HEK293 (cell line): ENCODE measurements around the gene RPEL1.
A peak's percentile ranks its signal among the peaks of the same experiment; 100 is the strongest.

Experiments used
- CTCF ChIA-PET: fragments of 350-600 bp; formaldehyde crosslinking; extraction: SDS; loops from one replicate; lab custom pipeline; 2021; ENCODE audit warnings: antibody characterized with exemption; lab: Yijun Ruan, JAX
- POLR2A ChIA-PET: fragments of 300-600 bp; formaldehyde crosslinking; extraction: SDS; loops from one replicate; lab custom pipeline; 2020; ENCODE audit warnings: antibody characterized with exemption, inconsistent platforms; lab: Yijun Ruan, JAX
- H3K27ac ChIP-seq: fragments of 200-500 bp; sonication (Bioruptor generic); 2 replicates; pipeline ENCODE4 v1.5.1; 2014; ENCODE audit warnings: low read depth, low read length, control low read depth, inconsistent platforms; ENCODE audit errors: extremely low read depth
- H3K36me3 ChIP-seq, 2 experiments: fragments of 200-500 bp in 1 of 2; sonication (Bioruptor generic) in 1 of 2; 1 replicate in 1 of 2; 2 replicates in 1 of 2; pipeline ENCODE4 v1.5.1; 2014 to 2017; ENCODE audit warnings: inconsistent platforms in 2 of 2, low read length in 2 of 2; ENCODE audit not compliant: control insufficient read depth in 2 of 2, insufficient read depth in 1 of 2
- H3K4me1 ChIP-seq: fragments of 200-500 bp; sonication (Bioruptor generic); 2 replicates; pipeline ENCODE4 v1.5.1; 2014; ENCODE audit warnings: mild to moderate bottlenecking, low read length, inconsistent platforms; ENCODE audit not compliant: control insufficient read depth, insufficient read depth
- H3K4me3 ChIP-seq: 2 replicates; pipeline ENCODE4 v1.5.1; 2011; ENCODE audit warnings: low read depth, mild to moderate bottlenecking, control low read depth, low read length, moderate library complexity
- H3K9me3 ChIP-seq: fragments of 200-500 bp; sonication (Bioruptor generic); 2 replicates; pipeline ENCODE4 v1.5.1; 2014; ENCODE audit warnings: low read depth, low read length, inconsistent platforms; ENCODE audit not compliant: control insufficient read depth, insufficient read depth
- GLI2 ChIP-seq: fragments of 450-650 bp; formaldehyde crosslinking; IDR thresholded peaks from 2 replicates; pipeline ENCODE4; 2017; ENCODE audit warnings: missing biosample characterization, missing genetic modification characterization, low read depth, borderline replicate concordance
- GLI4 ChIP-seq: fragments of 450-650 bp; formaldehyde crosslinking; IDR thresholded peaks from 2 replicates; pipeline ENCODE4 v1.5.1; 2016; ENCODE audit warnings: missing biosample characterization, missing genetic modification characterization
- GLIS1 ChIP-seq: fragments of 450-650 bp; formaldehyde crosslinking; IDR thresholded peaks from 2 replicates; pipeline ENCODE4 v1.5.1; 2016; ENCODE audit warnings: missing biosample characterization, missing genetic modification characterization
- HOXA7 ChIP-seq: sonication (generic); formaldehyde crosslinking; IDR thresholded peaks from 2 replicates; pipeline ENCODE4 v1.8.1; 2022; ENCODE audit warnings: missing genetic modification reagents, borderline replicate concordance
- KLF1 ChIP-seq: fragments of 450-650 bp; formaldehyde crosslinking; IDR thresholded peaks from 2 replicates; pipeline ENCODE4 v1.5.1; 2016; ENCODE audit warnings: missing biosample characterization, missing genetic modification characterization
- KLF9 ChIP-seq: fragments of 450-650 bp; formaldehyde crosslinking; IDR thresholded peaks from 2 replicates; pipeline ENCODE4 v1.5.1; 2016; ENCODE audit warnings: missing biosample characterization, missing genetic modification characterization, low read depth
- MEIS1 ChIP-seq: sonication (generic); formaldehyde crosslinking; IDR thresholded peaks from 2 replicates; pipeline ENCODE4 v1.8.1; 2022; ENCODE audit warnings: missing genetic modification reagents, mild to moderate bottlenecking, borderline replicate concordance
- MYNN ChIP-seq: fragments of 450-650 bp; formaldehyde crosslinking; IDR thresholded peaks from 2 replicates; pipeline ENCODE4 v1.5.1; 2016; ENCODE audit warnings: missing biosample characterization, missing genetic modification characterization, borderline replicate concordance
- PRDM1 ChIP-seq: fragments of 450-650 bp; formaldehyde crosslinking; IDR thresholded peaks from 2 replicates; pipeline ENCODE4; 2016; ENCODE audit warnings: missing biosample characterization, missing genetic modification characterization
- YY1 ChIP-seq: fragments of 450-650 bp; formaldehyde crosslinking; IDR thresholded peaks from 2 replicates; pipeline ENCODE4 v1.5.1; 2018; ENCODE audit warnings: missing biosample characterization, missing genetic modification characterization
- YY2 ChIP-seq: fragments of 450-650 bp; formaldehyde crosslinking; IDR thresholded peaks from 2 replicates; pipeline ENCODE4 v1.5.1; 2016; ENCODE audit warnings: missing biosample characterization, missing genetic modification characterization
- ZBTB1 ChIP-seq: fragments of 450-650 bp; formaldehyde crosslinking; IDR thresholded peaks from 2 replicates; pipeline ENCODE4 v1.5.1; 2016; ENCODE audit warnings: missing biosample characterization, missing genetic modification characterization
- ZBTB17 ChIP-seq: fragments of 450-650 bp; formaldehyde crosslinking; IDR thresholded peaks from 2 replicates; pipeline ENCODE4 v1.5.1; 2016; ENCODE audit warnings: missing biosample characterization, missing genetic modification characterization
- ZIC2 ChIP-seq: fragments of 450-650 bp; formaldehyde crosslinking; IDR thresholded peaks from 2 replicates; pipeline ENCODE4 v1.5.1; 2016; ENCODE audit warnings: missing biosample characterization, missing genetic modification characterization
- ZNF184 ChIP-seq: fragments of 450-650 bp; IDR thresholded peaks from 2 replicates; pipeline ENCODE4 v1.5.1; 2018; ENCODE audit warnings: missing biosample characterization, mild to moderate bottlenecking, missing genetic modification characterization
- ZNF335 ChIP-seq: fragments of 450-650 bp; formaldehyde crosslinking; conservative IDR thresholded peaks from 2 replicates; pipeline ENCODE4 v1.5.1; 2016; ENCODE audit warnings: missing biosample characterization, missing genetic modification characterization
- ZNF561 ChIP-seq: fragments of 450-650 bp; IDR thresholded peaks from 2 replicates; pipeline ENCODE4 v1.5.1; 2018; ENCODE audit warnings: missing biosample characterization, missing genetic modification characterization, borderline replicate concordance
- ZNF610 ChIP-seq: fragments of 450-650 bp; formaldehyde crosslinking; IDR thresholded peaks from 2 replicates; pipeline ENCODE4 v1.5.1; 2016; ENCODE audit warnings: missing biosample characterization, missing genetic modification characterization, borderline replicate concordance
- ZNF707 ChIP-seq: fragments of 450-650 bp; formaldehyde crosslinking; IDR thresholded peaks from 2 replicates; pipeline ENCODE4 v1.5.1; 2016; ENCODE audit warnings: missing biosample characterization, missing genetic modification characterization
- ZNF747 ChIP-seq: fragments of 450-650 bp; formaldehyde crosslinking; IDR thresholded peaks from 2 replicates; pipeline ENCODE4 v1.5.1; 2016; ENCODE audit warnings: missing biosample characterization, missing genetic modification characterization
- TF ChIP-seq, protein P1 (sequence below): sonication (generic); formaldehyde crosslinking; IDR thresholded peaks from 2 replicates; pipeline ENCODE4 v1.8.1; 2022; ENCODE audit warnings: mild to moderate bottlenecking, moderate library complexity, missing genetic modification reagents
- TF ChIP-seq, protein P2 (sequence below): fragments of 450-650 bp; formaldehyde crosslinking; IDR thresholded peaks from 2 replicates; pipeline ENCODE4 v1.5.1; 2016; ENCODE audit warnings: missing biosample characterization, missing genetic modification characterization, borderline replicate concordance
- TF ChIP-seq, protein P3 (sequence below): fragments of 450-650 bp; IDR thresholded peaks from 2 replicates; pipeline ENCODE4 v1.5.1; 2018; ENCODE audit warnings: missing biosample characterization, missing genetic modification characterization
- TF ChIP-seq, protein P4 (sequence below): fragments of 450-650 bp; formaldehyde crosslinking; IDR thresholded peaks from 2 replicates; pipeline ENCODE4 v1.5.1; 2016; ENCODE audit warnings: missing biosample characterization, missing genetic modification characterization
- TF ChIP-seq, protein P5 (sequence below): fragments of 450-650 bp; formaldehyde crosslinking; IDR thresholded peaks from 2 replicates; pipeline ENCODE4 v1.5.1; 2016; ENCODE audit warnings: missing biosample characterization, missing genetic modification characterization
- TF ChIP-seq, protein P6 (sequence below): fragments of 450-650 bp; formaldehyde crosslinking; conservative IDR thresholded peaks from 2 replicates; pipeline ENCODE4 v1.5.1; 2016; ENCODE audit warnings: low read depth, missing biosample characterization, missing genetic modification characterization

Gene RPEL1

DNA sequence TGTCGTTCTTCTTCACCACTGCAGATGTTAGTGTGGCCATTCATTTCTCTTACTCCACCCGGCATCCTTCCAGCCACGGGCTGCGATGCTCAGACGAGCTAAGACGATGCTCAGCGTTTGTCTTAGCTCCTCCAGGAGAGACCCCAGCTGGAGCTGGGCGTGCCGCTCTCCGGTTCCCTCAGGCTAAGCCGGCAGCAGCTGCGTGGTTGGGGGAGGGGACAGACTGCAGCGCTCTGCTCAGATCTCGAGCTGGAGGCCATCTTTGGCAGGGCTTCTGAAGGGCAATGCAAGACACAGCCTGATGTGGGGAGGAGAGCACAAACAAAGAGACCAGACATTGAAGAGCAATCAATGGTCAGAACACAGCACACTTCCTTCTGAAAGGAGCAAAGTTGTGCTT lies 36.1 kb downstream of the RPEL1 start:
- ChIA-PET CTCF (interaction anchor here (0.6 kb wide), 1 partner anchor 51 kb away, joined by 3 read pairs; no protein-coding TSS in a partner anchor), POLR2A (interaction anchor here (0.5 kb wide), 1 partner anchor 14 kb away, joined by 3 read pairs; no protein-coding TSS in a partner anchor)
- no peak overlapping the region for H3K27ac ChIP-seq

DNA sequence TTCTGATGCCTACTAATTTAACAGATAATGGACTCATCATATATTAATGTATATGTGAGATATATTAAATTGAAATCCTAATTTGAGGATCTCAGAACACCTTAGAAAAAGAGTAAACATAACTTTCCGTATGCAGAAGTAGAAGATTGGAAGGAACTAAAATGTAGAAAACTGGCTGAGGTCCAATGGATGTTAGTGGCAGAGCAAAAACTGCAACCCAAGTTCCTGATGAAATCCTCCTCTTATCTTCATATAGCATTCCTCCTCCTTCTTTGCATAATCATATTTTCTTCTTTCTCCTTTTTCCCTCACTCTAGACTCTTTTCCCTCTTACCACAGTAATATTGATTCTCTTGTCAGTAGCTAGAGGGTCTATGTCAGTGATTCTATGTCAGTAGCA lies 37.3 kb downstream of the RPEL1 start:
- H3K4me1 ChIP-seq = peaks cover 8% of the 10 kb centered on the region
- peaks cover 0 to 3% of the 10 kb centered on the region in 2 experiments; a peak in 1 of 3 replicates for H3K36me3 ChIP-seq
- no peak overlapping the region for H3K4me3 ChIP-seq
- ChIA-PET POLR2A (no interaction called here), CTCF (no interaction called here)
- no peak overlapping the region for H3K27ac ChIP-seq
- H3K9me3 ChIP-seq = no peaks in the 10 kb centered on the region
- no peak for TF ChIP-seq HOXA7
- TF ChIP-seq, protein P1, sequence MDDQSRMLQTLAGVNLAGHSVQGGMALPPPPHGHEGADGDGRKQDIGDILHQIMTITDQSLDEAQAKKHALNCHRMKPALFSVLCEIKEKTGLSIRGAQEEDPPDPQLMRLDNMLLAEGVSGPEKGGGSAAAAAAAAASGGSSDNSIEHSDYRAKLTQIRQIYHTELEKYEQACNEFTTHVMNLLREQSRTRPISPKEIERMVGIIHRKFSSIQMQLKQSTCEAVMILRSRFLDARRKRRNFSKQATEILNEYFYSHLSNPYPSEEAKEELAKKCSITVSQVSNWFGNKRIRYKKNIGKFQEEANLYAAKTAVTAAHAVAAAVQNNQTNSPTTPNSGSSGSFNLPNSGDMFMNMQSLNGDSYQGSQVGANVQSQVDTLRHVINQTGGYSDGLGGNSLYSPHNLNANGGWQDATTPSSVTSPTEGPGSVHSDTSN (CRISPR knock-in tag) = no peak
- no peak for TF ChIP-seq ZBTB1 (tag by site-specific recombination)
- no peak for TF ChIP-seq MYNN (tag by site-specific recombination)
- TF ChIP-seq, protein P2, sequence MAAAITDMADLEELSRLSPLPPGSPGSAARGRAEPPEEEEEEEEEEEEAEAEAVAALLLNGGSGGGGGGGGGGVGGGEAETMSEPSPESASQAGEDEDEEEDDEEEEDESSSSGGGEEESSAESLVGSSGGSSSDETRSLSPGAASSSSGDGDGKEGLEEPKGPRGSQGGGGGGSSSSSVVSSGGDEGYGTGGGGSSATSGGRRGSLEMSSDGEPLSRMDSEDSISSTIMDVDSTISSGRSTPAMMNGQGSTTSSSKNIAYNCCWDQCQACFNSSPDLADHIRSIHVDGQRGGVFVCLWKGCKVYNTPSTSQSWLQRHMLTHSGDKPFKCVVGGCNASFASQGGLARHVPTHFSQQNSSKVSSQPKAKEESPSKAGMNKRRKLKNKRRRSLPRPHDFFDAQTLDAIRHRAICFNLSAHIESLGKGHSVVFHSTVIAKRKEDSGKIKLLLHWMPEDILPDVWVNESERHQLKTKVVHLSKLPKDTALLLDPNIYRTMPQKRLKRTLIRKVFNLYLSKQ = no peak
- no peak for TF ChIP-seq ZNF747 (tag by site-specific recombination)
- TF ChIP-seq, protein P3, sequence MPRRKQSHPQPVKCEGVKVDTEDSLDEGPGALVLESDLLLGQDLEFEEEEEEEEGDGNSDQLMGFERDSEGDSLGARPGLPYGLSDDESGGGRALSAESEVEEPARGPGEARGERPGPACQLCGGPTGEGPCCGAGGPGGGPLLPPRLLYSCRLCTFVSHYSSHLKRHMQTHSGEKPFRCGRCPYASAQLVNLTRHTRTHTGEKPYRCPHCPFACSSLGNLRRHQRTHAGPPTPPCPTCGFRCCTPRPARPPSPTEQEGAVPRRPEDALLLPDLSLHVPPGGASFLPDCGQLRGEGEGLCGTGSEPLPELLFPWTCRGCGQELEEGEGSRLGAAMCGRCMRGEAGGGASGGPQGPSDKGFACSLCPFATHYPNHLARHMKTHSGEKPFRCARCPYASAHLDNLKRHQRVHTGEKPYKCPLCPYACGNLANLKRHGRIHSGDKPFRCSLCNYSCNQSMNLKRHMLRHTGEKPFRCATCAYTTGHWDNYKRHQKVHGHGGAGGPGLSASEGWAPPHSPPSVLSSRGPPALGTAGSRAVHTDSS = no peak

More for the DNA sequence above, 36.1 kb downstream of the RPEL1 start:
- TF ChIP-seq, protein P4, sequence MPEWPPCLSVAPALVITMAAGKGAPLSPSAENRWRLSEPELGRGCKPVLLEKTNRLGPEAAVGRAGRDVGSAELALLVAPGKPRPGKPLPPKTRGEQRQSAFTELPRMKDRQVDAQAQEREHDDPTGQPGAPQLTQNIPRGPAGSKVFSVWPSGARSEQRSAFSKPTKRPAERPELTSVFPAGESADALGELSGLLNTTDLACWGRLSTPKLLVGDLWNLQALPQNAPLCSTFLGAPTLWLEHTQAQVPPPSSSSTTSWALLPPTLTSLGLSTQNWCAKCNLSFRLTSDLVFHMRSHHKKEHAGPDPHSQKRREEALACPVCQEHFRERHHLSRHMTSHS (tag by site-specific recombination) = no peak
- peak; percentile 58 for TF ChIP-seq YY2 (tag by site-specific recombination)
- TF ChIP-seq YY1 = 0 out of 2 replicates have a peak, but pooled peaks have one; percentile 21
- 0 out of 2 replicates have a peak, but pooled peaks have one; percentile 43 for TF ChIP-seq ZNF610
- TF ChIP-seq ZNF184 (tag by site-specific recombination) = no peak
- 0 out of 2 replicates have a peak, but pooled peaks have one; percentile 14 for TF ChIP-seq ZNF561
- TF ChIP-seq KLF1 (tag by site-specific recombination) = peak; percentile 48
- TF ChIP-seq KLF9 (tag by site-specific recombination) = peak; percentile 62
- no peak for TF ChIP-seq GLI4 (tag by site-specific recombination)
- TF ChIP-seq MEIS1 (CRISPR knock-in tag) = no peak
- TF ChIP-seq PRDM1 (tag by site-specific recombination) = no peak
- TF ChIP-seq ZBTB17 (tag by site-specific recombination) = peak; percentile 91
- TF ChIP-seq, protein P5, sequence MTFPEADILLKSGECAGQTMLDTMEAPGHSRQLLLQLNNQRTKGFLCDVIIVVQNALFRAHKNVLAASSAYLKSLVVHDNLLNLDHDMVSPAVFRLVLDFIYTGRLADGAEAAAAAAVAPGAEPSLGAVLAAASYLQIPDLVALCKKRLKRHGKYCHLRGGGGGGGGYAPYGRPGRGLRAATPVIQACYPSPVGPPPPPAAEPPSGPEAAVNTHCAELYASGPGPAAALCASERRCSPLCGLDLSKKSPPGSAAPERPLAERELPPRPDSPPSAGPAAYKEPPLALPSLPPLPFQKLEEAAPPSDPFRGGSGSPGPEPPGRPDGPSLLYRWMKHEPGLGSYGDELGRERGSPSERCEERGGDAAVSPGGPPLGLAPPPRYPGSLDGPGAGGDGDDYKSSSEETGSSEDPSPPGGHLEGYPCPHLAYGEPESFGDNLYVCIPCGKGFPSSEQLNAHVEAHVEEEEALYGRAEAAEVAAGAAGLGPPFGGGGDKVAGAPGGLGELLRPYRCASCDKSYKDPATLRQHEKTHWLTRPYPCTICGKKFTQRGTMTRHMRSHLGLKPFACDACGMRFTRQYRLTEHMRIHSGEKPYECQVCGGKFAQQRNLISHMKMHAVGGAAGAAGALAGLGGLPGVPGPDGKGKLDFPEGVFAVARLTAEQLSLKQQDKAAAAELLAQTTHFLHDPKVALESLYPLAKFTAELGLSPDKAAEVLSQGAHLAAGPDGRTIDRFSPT (tag by site-specific recombination) = no peak
- TF ChIP-seq GLI2 (tag by site-specific recombination) = no peak
- no peak for TF ChIP-seq GLIS1
- TF ChIP-seq, protein P6, sequence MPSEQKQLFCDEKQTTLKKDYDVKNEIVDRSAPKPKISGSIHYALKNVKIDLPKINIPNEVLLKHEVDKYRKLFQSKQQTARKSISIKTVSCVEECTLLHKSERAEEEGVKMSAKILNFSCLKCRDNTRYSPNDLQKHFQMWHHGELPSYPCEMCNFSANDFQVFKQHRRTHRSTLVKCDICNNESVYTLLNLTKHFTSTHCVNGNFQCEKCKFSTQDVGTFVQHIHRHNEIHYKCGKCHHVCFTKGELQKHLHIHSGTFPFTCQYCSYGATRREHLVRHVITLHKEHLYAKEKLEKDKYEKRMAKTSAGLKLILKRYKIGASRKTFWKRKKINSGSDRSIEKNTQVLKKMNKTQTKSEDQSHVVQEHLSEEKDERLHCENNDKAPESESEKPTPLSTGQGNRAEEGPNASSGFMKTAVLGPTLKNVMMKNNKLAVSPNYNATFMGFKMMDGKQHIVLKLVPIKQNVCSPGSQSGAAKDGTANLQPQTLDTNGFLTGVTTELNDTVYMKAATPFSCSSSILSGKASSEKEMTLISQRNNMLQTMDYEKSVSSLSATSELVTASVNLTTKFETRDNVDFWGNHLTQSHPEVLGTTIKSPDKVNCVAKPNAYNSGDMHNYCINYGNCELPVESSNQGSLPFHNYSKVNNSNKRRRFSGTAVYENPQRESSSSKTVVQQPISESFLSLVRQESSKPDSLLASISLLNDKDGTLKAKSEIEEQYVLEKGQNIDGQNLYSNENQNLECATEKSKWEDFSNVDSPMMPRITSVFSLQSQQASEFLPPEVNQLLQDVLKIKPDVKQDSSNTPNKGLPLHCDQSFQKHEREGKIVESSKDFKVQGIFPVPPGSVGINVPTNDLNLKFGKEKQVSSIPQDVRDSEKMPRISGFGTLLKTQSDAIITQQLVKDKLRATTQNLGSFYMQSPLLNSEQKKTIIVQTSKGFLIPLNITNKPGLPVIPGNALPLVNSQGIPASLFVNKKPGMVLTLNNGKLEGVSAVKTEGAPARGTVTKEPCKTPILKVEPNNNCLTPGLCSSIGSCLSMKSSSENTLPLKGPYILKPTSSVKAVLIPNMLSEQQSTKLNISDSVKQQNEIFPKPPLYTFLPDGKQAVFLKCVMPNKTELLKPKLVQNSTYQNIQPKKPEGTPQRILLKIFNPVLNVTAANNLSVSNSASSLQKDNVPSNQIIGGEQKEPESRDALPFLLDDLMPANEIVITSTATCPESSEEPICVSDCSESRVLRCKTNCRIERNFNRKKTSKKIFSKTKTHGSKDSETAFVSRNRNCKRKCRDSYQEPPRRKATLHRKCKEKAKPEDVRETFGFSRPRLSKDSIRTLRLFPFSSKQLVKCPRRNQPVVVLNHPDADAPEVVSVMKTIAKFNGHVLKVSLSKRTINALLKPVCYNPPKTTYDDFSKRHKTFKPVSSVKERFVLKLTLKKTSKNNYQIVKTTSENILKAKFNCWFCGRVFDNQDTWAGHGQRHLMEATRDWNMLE (tag by site-specific recombination) = no peak
- TF ChIP-seq ZNF707 = no peak
- 0 out of 2 replicates have a peak, but pooled peaks have one; percentile 8 for TF ChIP-seq ZNF335 (tag by site-specific recombination)
- TF ChIP-seq ZIC2 (tag by site-specific recombination) = peak; percentile 44
- TF ChIP-seq, all 188 proteins: peak for 9
- Histone ChIP-seq H3K9me3 (no peaks in the 10 kb centered on the region), H3K36me3 (no peaks in the 10 kb centered on the region), H3K4me1 (peaks cover 10% of the 10 kb centered on the region), H3K4me3 (no peak overlapping the region)
